Transverse colon (tissue), 4 donors: ENCODE data around the gene HNRNPL.

Experiments
- EP300 ChIP-seq: sonication (generic); formaldehyde crosslinking; IDR thresholded peaks from one replicate; pipeline ENCODE4 v1.6.1; 2017; ENCODE audit warnings: antibody characterized with exemption, low read depth
- POLR2A ChIP-seq: fragments of 450-650 bp; IDR thresholded peaks from one replicate; pipeline ENCODE4 v1.6.1; 2016; ENCODE audit warnings: antibody characterized with exemption, mild to moderate bottlenecking, moderate library complexity
- POLR2AphosphoS5 ChIP-seq, 3 donors: sonication (generic); formaldehyde crosslinking; IDR thresholded peaks; one replicate each; pipeline ENCODE4 v1.6.1; 2016; ENCODE audit warnings: antibody characterized with exemption in 3 of 3
- TF ChIP-seq, protein P1 (sequence below), 5 experiments: fragments of 200-600 bp in 3 of 5; fragments of 450-650 bp in 2 of 5; sonication (generic) in 3 of 5; IDR thresholded peaks; 1 replicate in 2 of 5; 2 replicates in 3 of 5; pipeline ENCODE4 v1.5.1; 2016 to 2017; ENCODE audit warnings: antibody characterized with exemption in 5 of 5, inconsistent platforms in 3 of 5, mild to moderate bottlenecking in 2 of 5, moderate library complexity in 1 of 5

DNA sequence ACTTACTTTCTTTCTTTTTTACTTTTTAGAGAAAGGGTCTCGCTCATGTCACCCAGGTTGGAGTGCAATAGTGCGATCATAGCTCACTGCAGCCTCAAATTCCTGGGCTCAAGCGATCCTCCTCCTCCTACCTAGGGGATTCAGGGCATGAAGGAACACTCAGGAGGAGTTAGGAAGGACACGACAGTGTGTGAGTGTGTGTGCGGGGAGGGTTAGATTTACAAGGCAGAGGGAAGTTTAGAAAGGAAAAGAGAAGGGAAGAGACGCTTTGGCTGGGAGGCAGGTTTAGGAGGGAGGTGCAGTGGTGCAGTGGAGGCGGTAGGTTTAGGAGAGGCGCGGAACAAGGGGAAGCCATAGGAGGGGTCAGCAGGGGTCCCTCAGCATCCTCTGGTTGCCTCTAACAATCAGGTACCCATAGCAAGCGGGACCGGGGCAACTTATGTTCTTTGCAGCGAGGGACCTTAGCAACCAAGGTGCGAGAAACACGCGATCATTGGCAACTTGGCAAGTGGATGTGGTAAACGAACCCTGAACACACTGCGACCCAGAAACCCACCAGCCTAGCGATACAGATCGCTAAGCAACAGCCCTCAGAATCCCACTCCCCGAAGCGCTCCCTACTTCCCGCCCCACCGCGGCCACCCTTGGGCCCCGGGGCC is 49.1 kb upstream of the HNRNPL start:
- TF ChIP-seq, protein P1, sequence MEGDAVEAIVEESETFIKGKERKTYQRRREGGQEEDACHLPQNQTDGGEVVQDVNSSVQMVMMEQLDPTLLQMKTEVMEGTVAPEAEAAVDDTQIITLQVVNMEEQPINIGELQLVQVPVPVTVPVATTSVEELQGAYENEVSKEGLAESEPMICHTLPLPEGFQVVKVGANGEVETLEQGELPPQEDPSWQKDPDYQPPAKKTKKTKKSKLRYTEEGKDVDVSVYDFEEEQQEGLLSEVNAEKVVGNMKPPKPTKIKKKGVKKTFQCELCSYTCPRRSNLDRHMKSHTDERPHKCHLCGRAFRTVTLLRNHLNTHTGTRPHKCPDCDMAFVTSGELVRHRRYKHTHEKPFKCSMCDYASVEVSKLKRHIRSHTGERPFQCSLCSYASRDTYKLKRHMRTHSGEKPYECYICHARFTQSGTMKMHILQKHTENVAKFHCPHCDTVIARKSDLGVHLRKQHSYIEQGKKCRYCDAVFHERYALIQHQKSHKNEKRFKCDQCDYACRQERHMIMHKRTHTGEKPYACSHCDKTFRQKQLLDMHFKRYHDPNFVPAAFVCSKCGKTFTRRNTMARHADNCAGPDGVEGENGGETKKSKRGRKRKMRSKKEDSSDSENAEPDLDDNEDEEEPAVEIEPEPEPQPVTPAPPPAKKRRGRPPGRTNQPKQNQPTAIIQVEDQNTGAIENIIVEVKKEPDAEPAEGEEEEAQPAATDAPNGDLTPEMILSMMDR (IDR thresholded peaks at IDR 0.05): no peak
- TF ChIP-seq POLR2A (no peak), POLR2AphosphoS5 (IDR thresholded peaks at IDR 0.05) (no peak), EP300 (no peak)
